GM06990 (cell line): ENCODE results near the gene SKI.

Experiments
- DNase-seq: peaks from one replicate; pipeline ENCODE4 v3.0.0-alpha.2; 2011; ENCODE audit not compliant: insufficient read length; ENCODE audit errors: extremely low read depth
- H3K27me3 ChIP-seq: replicated peaks from 2 replicates; pipeline ENCODE4 v1.6.0; 2011; ENCODE audit warnings: low read length; ENCODE audit not compliant: control insufficient read depth, insufficient read depth
- H3K36me3 ChIP-seq: 2 replicates; pipeline ENCODE4 v1.5.1; 2011; ENCODE audit warnings: low read length; ENCODE audit not compliant: control insufficient read depth, insufficient read depth
- H3K4me3 ChIP-seq: replicated peaks from 2 replicates; pipeline ENCODE4 v1.5.1; 2011; ENCODE audit warnings: low read depth, mild to moderate bottlenecking, control low read depth, low read length
- TF ChIP-seq, protein P1 (sequence below): IDR thresholded peaks from 2 replicates; pipeline ENCODE4 v1.5.1; 2011; ENCODE audit warnings: low read length, control low read depth, mild to moderate bottlenecking, inconsistent platforms; ENCODE audit not compliant: insufficient read depth, poor library complexity, severe bottlenecking

SKI gene

GRCh38 chr1:2185880-2186855 is 42.0 kb upstream of the SKI start:
- Histone ChIP-seq H3K36me3 (no peaks in the 10 kb centered on the region), H3K27me3 (no peaks in the 10 kb centered on the region), H3K4me3 (no peak overlapping the region)
- TF ChIP-seq, protein P1, sequence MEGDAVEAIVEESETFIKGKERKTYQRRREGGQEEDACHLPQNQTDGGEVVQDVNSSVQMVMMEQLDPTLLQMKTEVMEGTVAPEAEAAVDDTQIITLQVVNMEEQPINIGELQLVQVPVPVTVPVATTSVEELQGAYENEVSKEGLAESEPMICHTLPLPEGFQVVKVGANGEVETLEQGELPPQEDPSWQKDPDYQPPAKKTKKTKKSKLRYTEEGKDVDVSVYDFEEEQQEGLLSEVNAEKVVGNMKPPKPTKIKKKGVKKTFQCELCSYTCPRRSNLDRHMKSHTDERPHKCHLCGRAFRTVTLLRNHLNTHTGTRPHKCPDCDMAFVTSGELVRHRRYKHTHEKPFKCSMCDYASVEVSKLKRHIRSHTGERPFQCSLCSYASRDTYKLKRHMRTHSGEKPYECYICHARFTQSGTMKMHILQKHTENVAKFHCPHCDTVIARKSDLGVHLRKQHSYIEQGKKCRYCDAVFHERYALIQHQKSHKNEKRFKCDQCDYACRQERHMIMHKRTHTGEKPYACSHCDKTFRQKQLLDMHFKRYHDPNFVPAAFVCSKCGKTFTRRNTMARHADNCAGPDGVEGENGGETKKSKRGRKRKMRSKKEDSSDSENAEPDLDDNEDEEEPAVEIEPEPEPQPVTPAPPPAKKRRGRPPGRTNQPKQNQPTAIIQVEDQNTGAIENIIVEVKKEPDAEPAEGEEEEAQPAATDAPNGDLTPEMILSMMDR: no peak
- no peak for DNase-seq

DNA sequence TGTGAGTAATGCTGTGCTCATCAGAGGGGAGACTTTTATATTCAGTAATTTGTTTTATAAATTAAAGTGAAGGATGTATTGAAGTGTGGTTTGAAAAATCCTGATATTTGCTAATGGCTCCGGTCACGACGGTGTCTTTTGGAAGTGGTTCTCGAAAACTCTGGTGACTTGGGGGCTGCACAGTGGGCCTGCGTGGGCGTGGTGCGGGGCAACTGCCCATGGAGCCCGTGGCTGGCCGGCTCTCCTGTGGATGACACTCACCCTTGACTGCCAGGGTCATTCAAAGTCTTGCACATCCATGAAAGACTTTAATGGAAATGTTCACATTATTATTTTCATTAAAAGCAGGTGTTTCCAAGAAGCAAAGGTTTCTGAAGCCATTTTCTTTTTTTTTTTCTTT is 41.2 kb upstream of the SKI start:
- Histone ChIP-seq H3K4me3 (no peak overlapping the region), H3K27me3 (no peaks in the 10 kb centered on the region), H3K36me3 (no peaks in the 10 kb centered on the region)
- TF ChIP-seq, protein P1: no peak
- no peak for DNase-seq

DNA sequence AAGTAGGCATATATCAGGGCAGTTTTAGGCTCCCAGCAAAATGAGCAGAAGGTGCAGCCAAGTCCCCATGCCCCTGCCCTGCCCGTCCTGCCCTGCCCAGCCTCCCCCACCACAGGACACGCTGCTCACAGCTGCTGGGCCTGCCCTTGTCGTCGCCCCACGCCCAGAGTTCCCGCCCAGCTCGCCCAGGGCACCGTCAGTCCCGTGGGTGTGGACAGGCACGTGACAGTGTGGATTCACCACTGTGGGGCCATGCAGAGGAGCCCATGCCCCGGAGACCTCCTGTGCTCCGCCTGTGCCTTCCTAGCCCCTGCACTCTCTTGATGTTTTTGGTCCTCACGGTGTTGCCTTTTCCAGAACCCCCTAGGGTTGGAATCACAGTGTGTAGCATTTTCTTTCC is 40.5 kb upstream of the SKI start:
- TF ChIP-seq, protein P1: no peak
- Histone ChIP-seq H3K36me3 (no peaks in the 10 kb centered on the region; the same call in 1 of the 2 replicates), H3K27me3 (no peaks in the 10 kb centered on the region), H3K4me3 (no peak overlapping the region)
- no peak for DNase-seq

DNA sequence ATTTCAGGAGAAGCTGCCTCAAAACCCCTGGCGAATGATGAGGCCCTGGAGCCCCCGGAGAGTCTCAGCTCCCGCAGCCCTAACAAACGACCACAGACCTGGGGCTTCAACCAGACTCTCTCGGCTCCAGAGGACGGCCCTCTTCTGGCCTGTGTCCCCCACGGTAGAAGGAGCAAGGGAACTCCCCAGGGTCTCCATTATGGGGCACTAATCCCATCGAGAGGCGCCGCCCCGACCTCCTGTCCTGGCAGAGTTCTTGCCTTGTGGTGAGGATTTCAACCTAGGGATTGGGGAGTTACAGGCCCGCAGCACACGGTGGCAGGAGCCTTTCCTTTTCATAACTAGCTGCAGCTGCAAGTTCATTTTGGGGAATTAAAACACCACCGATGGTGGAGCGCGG is 39.8 kb upstream of the SKI start:
- Histone ChIP-seq H3K4me3 (no peak overlapping the region), H3K36me3 (no peaks in the 10 kb centered on the region; the same call in 1 of the 2 replicates), H3K27me3 (no peaks in the 10 kb centered on the region)
- no peak for DNase-seq
- TF ChIP-seq, protein P1: no peak

GRCh38 chr1:2189459-2190425 is 38.4 kb upstream of the SKI start:
- Histone ChIP-seq H3K36me3 (no peaks in the 10 kb centered on the region; the same call in 1 of the 2 replicates), H3K27me3 (no peaks in the 10 kb centered on the region), H3K4me3 (peak overlapping the region; percentile 61)
- TF ChIP-seq, protein P1: no peak
- peak; percentile 84 for DNase-seq
